Right ventricle myocardium superior (tissue), 1 donor: Measurements from ENCODE around the gene PRAMEF1. TPM values are rescaled to one million over a fixed set of nuclear protein-coding genes. Genes with fewer than 3 reads are reported as not detected.
"Not testable (repeated sequence)": the region's sequence is repeated elsewhere in the genome, so short reads cannot be mapped to it uniquely, and the experiment has no call there.

Experiments
- ATAC-seq: fragments of 200-7000 bp; cut with Tn5 transposase; one replicate; pipeline ENCODE4 v1.9.1; 2020; ENCODE audit warnings: mild to moderate bottlenecking; ENCODE audit not compliant: poor library complexity
- DNase-seq: peaks from one replicate; pipeline ENCODE4 v3.0.0-alpha.2; 2020
- intact Hi-C: fragments of 100-400 bp; cut with DNase I; formaldehyde crosslinking; loops from one replicate; pipeline ENCODE4 v1.11.2; 2022
- long read RNA-seq: library from polyadenylated mRNA; unstranded; transcript quantifications from one replicate; pipeline ENCODE4 v2.0.0, GENCODE V29; 2021
- total RNA-seq: library from RNA; stranded (reverse); fragmentation: NEBNext Ultra II Directional; extraction: Animal tissue kit (Norgen Biotek cat#: 25700); gene quantifications from one replicate; pipeline ENCODE4 v1.2.1, GENCODE V29; 2021
- donor health status: DM: no; HTN: yes; CAD: no; lungs with severe emphysema.

PRAMEF1 gene, protein sequence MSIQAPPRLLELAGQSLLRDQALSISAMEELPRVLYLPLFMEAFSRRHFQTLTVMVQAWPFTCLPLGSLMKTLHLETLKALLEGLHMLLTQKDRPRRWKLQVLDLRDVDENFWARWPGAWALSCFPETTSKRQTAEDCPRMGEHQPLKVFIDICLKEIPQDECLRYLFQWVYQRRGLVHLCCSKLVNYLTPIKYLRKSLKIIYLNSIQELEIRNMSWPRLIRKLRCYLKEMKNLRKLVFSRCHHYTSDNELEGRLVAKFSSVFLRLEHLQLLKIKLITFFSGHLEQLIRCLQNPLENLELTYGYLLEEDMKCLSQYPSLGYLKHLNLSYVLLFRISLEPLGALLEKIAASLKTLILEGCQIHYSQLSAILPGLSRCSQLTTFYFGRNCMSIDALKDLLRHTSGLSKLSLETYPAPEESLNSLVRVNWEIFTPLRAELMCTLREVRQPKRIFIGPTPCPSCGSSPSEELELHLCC
- total RNA-seq: not detected
- long read RNA-seq: 0 reads

DNA sequence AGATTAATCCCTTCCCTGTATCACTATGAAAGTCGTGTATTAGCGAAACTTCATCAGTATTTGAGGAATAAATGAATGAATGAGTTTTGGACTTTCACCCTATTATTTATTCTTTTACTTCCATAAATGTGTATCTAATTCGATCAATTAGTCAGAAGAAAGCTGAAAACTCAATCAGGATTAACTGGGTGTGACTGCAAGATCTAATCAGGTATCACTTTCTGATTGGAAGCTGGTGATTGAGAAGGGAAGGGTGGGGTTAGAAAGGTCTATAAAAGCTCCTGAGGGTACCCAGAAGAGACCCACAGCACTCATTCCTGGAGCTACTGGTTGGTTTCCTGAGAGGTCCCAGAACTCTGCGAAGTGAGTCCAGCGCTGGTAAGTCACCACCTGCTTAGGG, at the start of gene PRAMEF1:
Gene PRAMEF1 (plus strand): TSS at position 301 of the 400 bp plus-strand sequence. CDS start 1,831 bp downstream, outside the sequence.
- DNase-seq, intact Hi-C loops, ATAC-seq: not testable (repeated sequence)

DNA sequence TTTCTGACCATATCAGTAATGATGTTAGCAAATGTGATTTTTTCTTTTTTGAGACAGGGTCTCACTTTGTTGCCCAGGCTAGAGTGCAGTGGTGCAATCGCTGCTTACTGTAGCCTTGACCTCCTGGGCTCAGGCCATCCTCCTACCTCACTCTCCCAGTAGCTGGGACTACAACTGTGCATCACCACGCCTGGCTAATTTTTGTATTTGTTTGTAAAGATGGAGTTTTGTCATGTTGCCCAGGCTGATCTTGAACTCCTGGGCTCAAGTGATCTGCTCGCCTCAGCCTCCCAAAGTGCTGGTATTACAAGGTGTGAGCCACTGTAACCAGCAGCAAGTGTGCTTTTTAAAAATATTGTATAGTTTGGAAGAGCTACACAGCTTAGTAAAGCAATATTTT, 49.3 kb upstream of the PRAMEF1 start:
- intact Hi-C loops: no loop called here
- ATAC-seq (no peak), DNase-seq (no peak)

DNA sequence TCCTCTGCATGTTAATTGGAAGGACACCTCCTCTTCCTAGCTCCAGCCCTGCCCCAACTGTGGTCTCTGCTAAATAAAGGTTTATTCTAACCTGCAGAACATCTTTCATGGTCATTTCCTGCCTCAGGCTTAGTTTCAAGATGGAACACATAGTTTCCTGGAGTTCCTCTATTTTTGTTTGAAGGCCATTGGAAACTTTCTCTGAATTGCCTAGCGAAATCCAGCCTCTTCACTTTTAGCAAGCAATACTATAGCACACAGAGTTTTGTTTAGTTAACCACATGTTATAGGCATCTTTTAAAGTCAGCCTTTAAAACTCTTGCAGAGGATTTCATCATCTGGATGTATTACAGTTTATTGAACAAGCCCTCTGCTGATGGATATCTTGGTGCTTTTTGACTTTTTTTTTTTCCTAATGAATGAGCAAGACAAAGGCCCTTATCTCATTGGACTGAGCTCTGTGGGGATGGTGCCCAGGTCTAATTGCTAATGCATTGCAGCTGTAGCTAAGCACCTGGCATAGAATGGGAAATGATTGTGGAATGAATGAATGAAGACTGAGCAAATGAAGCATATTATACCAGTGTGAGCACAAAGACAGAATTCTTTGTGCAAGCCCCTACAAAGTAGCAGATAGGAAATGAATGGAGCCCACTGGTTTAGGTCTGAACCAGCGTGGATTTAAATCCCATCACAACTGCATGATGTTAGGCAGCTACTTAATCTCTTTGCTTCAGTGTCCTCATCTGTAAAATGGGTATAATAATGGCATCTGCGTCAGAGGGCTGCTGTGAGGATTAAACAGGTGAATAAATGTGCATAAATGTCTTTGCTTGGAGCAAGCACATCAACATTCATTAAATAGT, 45.8 kb upstream of the PRAMEF1 start:
- DNase-seq (no peak), ATAC-seq (no peak)
- intact Hi-C loops: no loop called here

DNA sequence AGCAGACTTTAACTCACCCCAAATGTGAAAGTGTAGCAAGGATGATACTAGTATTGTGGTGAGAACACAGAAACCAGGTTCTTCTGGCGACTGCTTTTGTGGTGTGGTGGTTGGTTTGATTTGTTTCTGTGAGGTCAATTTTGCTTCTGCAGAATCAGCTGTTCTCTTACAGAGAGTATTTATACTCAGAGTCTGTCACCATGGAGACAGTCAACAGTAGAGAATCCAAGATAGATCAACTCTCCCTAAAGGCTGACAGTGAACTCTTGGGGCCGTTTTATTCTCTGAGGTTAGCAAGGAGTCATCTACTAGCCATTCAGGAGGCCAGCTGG, 45.2 kb upstream of the PRAMEF1 start, which contains the start of gene CFAP107:
Gene CFAP107 (plus strand): TSS at position 209 of the 332 bp plus-strand sequence. CDS start 231 bp downstream, outside the sequence.
- intact Hi-C loops: no loop called here
- DNase-seq (no peak), ATAC-seq (no peak)

DNA sequence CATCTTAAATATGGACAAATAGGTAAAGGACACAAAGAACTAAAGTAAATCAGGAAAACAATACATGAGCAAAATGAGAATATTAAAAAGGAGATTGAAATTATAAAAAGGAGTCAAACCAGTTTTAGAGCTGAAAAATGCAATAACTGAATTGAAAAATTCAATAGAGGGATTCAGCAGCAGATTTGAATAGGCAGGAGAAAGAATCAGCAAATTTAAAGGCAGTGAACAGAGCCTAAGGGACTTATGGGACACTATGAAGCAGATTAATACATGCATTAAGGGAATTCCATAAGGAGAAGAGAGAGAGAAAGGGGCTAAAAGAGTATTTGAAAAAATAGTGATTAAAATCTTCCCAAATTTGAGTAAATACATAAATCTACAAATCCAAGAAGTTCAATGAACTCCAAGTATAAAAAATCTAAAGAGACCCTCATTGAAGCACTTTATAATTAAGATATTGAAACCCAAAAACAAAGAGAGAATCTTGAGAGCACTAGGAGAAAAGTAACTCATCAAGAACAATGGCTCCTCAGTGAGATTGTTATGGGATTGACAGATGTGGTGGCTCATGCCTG, 42.3 kb upstream of the PRAMEF1 start:
- DNase-seq (no peak), ATAC-seq (no peak)
- intact Hi-C loops: no loop called here

DNA sequence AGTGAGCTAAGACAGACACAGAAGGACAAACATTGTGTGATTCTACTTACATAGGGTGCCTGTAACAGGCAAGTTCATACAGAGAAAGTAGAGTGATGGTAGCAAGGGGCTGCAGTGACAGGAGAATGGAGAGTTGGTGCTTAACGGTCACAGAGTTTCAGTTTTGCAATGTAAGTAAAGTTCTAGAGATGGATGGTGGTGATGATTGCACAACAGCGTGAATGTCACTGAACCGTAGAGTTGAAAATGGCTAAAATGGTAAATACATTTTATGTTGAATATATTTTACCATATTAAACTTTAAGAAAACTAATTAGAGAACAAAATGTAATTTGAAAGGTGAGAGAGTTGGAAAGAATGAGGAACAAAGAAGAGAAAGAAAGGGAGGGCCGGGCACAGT, 36.5 kb upstream of the PRAMEF1 start:
- intact Hi-C loops: no loop called here
- ATAC-seq (no peak), DNase-seq (no peak)

DNA sequence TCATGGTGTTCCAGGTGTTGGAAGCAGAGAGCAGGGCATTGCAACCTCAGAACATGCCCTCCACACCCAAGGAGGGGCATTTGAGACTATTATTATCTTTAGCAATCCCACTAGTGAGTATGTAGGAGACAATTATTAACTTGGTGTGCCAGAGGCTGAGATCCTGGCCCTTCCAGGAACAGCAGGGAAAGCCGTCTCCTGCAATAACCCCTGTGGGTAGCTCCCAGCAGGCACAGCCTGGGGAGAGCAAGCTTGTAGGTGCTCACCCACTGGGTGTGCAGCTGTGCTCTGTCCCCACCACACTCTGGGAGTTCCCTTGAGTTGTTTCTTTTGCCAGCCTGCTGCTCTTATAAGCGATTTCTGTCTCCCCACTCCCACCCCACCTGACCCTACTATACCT, 34.9 kb upstream of the PRAMEF1 start:
- no peak for ATAC-seq
- intact Hi-C loops: no loop called here

DNA sequence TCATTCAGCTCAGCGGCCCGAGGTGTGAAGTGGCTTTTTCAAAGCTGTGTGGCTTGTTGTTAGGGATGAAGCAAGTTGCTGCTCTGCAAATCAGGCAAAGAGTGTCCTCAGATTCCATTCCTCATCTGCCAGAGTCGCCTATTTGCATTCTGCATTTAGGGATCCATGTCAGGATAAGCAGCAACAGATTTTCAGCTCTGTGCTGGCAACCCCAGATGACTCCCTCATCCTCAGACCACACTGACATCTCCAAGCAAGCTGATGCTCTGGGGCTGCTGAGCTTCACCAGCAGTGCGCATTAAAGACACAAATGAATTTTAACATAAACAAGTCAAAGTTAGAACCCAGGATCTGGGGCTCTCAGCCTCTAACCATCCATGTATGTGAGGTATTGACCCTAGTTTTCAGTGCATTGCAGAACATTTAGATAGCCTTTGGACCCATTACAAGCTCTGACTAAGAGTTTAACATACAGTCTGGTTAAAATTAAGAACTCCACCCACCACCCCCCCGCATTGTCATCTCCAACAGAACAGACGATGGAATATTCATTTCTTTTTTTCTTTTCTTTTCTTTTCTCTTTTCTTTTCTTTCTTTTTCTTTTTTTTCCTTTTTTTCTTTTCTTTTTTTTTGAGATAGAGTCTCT, 34.3 kb upstream of the PRAMEF1 start:
- DNase-seq (no peak), ATAC-seq (no peak)
- intact Hi-C loops: no loop called here

More for the DNA sequence above, 34.9 kb upstream of the PRAMEF1 start:
- no peak for DNase-seq

DNA sequence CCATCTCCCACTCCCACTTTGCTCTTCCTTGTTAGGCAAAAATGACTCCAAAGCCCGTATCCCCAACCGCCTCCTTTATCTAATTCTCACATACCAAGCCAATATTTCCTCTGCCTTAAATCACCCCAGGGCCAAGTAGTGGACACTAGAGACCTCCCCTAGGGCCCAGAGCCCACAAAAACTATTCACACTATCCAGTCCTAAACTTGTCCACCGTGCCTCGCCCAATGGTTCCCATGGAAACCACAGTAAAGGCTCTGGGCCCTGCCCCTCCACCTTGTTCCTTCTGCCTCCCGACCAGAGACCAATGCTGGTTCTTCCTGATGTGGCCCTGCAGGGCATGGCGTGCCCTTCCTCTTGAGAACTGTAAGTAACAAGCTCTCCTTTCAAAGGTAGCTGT, 33.4 kb upstream of the PRAMEF1 start:
- intact Hi-C loops: no loop called here
- ATAC-seq: no peak
- DNase-seq: no peak

DNA sequence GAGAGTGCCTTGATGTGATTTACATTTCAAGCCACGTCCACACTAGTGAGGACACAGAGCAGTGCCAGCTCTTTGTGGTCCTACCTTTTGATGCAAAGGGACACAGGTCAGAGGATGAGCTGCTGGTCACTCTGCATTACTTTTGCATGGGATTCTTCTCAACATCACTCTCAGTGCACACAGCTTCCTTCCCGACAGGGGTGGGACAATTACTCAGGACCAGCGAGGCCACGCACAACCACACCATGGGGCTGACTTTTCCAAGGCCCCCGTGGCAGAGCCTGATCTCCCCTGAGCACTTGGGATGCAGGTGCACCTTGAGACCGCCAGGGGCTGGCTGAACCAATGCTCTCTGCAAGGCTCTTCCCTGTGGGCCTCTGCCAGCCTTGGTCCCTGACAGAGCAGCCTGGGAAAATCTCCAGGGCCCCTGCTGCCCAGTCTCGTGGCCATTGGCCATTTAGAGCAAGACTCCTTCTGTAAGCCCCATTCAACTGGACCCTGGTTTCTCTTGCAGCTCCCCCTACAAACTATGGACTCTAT, 30.9 kb upstream of the PRAMEF1 start:
- ATAC-seq (no peak), DNase-seq (no peak)
- intact Hi-C loops: no loop called here

DNA sequence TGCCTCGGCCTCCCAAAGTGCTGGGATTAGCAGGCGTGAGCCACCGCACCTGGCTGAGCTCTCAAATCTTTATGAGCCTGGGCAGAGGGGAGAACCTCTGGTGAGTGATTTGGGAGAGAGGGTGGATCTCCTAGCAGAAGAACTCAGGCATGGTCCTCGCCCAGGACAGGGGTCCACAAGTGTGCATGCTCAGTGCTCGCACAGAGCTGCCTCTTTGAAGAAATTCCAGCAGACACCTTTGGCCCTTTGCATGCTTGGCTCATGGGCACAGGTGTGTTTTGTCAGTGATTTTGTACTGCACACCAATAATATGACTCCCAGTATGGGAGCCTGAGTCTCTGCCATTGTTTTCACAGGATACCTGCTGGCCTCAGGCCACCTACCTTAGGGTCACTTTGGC, 29.4 kb upstream of the PRAMEF1 start:
- DNase-seq (no peak), ATAC-seq (no peak)
- intact Hi-C loops: no loop called here

DNA sequence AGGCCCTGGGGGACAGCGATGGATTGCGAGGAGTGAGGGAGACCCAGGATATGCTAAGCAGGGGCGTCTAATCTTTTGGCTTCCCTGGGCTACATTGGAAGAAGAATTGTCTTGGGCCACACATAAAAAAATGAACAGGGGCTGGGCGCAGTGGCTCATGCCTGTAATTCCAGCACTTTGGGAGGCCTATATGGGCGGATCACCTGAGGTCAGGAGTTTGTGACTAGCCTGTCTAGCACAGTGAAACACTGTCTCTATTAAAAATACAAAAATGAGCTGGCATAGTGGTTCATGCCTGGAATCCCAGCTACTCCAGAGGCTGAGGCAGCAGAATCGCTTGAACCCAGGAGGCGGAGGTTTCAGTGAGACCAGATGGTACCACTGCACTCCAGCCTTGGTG, 28.4 kb upstream of the PRAMEF1 start:
- intact Hi-C loops: no loop called here

DNA sequence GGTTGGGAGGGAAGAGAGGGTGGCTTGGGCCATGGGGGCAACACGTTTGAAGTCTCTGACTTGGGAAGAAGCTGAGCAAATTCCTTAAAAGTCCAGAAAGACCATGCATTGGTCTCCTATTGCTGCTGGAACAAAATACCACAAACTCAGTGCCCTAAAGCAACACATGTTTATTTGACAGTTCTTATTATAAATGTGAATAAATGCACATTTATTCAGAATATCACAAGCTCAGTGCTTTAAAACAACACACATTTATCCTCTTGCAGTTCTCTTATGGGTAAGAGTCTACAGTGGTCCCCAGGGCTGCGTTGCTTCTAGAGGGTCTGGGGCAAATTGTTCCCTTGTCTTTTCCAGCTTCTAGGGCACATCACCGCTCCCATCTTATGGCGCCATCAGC, 27.7 kb upstream of the PRAMEF1 start:
- ATAC-seq (no peak), DNase-seq (no peak)
- intact Hi-C loops: no loop called here

More for the DNA sequence above, 28.4 kb upstream of the PRAMEF1 start:
- no peak for ATAC-seq
- DNase-seq: no peak

DNA sequence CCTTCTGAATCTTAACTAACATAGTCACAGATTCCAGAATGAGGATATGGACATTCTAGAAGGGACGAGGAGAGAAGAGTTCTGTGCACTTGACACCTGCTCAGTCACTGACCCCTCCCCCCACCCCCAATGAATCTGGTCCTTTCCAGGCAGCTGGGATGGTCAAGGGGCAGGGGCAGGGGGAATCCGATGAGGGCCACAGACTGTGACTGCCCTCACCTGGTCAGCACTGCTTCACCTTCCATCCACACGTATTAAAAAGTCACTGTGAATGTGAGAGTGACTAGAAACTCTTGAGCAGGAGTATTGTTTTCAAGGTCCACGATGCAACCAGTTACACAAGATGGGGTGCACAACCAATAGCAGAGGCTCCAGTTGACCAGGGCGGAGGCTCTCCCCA, 27.2 kb upstream of the PRAMEF1 start:
- intact Hi-C loops: no loop called here
- ATAC-seq: no peak
- DNase-seq: no peak

DNA sequence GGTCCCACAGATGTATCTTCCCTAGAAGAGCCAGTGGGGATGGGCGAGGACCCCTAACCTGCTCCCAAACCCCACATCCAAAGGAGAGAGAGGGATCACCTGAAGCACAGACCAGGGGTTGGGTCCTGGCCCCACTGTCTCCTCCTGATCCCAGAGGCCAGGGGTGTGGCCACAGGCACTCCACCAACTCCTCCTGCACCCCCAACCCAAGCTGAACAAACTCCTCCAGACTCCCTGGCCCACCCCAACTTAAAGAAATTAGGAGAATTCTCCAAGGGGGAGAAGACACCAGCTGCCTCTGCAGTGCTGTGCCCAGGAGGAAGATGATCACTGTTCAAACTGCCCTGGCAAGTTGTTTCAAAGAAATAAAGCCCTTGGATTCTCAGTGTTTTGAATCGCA, 22.2 kb upstream of the PRAMEF1 start:
- ATAC-seq (no peak), DNase-seq (no peak)
- intact Hi-C loops: no loop called here

DNA sequence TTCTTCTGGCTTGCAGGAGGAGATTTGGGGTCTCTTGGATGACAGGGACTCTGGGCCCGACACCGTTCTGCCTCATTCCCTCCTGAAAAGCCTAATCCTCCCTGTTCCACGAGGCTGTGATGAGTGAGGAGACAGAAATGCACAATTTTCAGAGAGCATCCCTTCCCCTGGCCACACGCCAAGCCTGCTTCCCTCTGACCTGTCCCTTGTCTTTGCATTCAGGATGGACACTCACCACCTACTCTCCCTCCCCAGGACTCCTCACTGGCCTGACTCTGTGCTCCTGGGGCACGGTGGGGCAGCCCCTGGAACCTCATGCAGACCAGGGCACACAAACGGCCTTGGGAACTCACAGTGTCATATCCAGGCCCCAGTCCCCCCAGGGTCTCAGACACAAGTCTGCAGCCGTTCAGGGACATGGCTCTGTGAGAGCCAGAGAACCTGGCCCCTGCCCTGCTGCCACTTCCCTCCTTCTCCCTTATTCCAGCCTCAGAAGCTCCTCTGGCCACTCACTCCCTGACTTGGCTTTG, 21.2 kb upstream of the PRAMEF1 start:
- ATAC-seq: no peak
- intact Hi-C loops: no loop called here
- no peak for DNase-seq

DNA sequence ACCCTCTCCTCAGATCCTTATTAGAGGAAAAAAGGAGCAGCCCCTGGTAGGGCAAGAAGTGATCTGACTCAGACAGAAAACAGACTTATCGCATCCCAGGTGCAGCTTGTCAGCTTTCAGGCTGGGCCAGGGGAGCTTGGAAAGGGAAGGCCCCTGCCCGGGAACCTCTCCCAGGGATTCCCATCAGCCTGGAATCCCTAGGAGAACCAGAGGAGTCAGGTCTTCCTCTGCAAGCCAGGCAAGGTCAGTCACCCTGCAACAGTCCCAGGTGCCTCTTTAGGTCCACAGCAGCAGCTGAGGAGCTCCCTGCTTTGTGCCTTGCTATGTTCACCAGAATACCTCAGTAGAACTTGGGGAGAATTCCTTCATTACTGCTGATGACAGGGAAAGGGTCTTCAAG, 20.6 kb upstream of the PRAMEF1 start:
- ATAC-seq: no peak
- DNase-seq: no peak
- intact Hi-C loops: no loop called here

DNA sequence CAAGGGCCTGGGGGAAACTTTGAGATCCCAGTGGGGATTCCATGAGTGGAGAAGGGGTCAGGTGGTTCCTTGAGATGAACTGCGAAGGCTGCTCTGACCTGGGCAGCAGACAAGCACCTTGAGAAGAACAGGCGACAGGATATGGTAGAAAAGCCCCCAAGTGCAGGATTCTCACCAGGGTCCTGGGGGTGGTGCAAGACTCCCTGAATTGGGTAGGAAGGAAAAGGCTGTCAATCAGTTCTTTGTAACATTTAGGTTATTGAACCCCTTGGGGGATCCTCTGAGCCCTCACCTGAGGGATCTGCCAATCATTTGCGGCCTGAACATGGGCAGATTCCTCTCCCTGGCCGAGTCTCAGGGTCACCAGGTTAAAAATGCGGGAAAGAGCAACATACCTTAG, 20.0 kb upstream of the PRAMEF1 start:
- intact Hi-C loops: no loop called here
- DNase-seq (no peak), ATAC-seq (no peak)
